Measurements from ENCODE around the gene MATK.

The MATK gene

GRCh38 chr19:3831601-3832000, 45.4 kb upstream of the MATK start:
- H3K4ac ChIP-seq (ENCODE audit: low read depth, low read length), result no peak overlapping the region
- H4K5ac ChIP-seq (ENCODE audit: low read length), result no peak overlapping the region
- H2AK5ac ChIP-seq (ENCODE audit: low read length), result no peak overlapping the region
- no peak overlapping the region for H3K23ac ChIP-seq (ENCODE audit: low read length)
- H3K27ac ChIP-seq (ENCODE audit: low read depth, low read length), result no peak overlapping the region
- H3K36me3 ChIP-seq (ENCODE audit: control insufficient read depth, insufficient read depth, low read length), result no peaks in the 10 kb centered on the region
- no peaks in the 10 kb centered on the region for H3K79me1 ChIP-seq (ENCODE audit: low read length)
- H2BK5ac ChIP-seq (ENCODE audit: low read length), result no peak overlapping the region
- H3K79me2 ChIP-seq (ENCODE audit: control insufficient read depth, insufficient read depth, low read length), result no peaks in the 10 kb centered on the region
- H3K18ac ChIP-seq (ENCODE audit: low read length), result no peak overlapping the region
- WGBS (ENCODE audit: extremely low coverage, insufficient coverage, low lambda C conversion rate), result no CpG with 5 or more reads among the region's 19 CpGs
- no peak overlapping the region for H3K9ac ChIP-seq (ENCODE audit: low read length)
- no peak overlapping the region for H3K4me3 ChIP-seq (ENCODE audit: low read length)
- DNase-seq, result no peak
- no peak overlapping the region for H3K4me2 ChIP-seq (ENCODE audit: low read length)
- H3K27me3 ChIP-seq (ENCODE audit: insufficient read depth, low read length, poor library complexity), result no peaks in the 10 kb centered on the region
- H3K56ac ChIP-seq (ENCODE audit: low read length), result no peak overlapping the region
- H2BK120ac ChIP-seq (ENCODE audit: low read depth, low read length), result no peak overlapping the region
- H3K4me1 ChIP-seq (ENCODE audit: control insufficient read depth, low read depth, low read length), result no peaks in the 10 kb centered on the region
- H2BK15ac ChIP-seq (replicated peaks; ENCODE audit: low read depth), result no peak overlapping the region
- H4K8ac ChIP-seq (ENCODE audit: low read depth, low read length), result no peak overlapping the region

DNA sequence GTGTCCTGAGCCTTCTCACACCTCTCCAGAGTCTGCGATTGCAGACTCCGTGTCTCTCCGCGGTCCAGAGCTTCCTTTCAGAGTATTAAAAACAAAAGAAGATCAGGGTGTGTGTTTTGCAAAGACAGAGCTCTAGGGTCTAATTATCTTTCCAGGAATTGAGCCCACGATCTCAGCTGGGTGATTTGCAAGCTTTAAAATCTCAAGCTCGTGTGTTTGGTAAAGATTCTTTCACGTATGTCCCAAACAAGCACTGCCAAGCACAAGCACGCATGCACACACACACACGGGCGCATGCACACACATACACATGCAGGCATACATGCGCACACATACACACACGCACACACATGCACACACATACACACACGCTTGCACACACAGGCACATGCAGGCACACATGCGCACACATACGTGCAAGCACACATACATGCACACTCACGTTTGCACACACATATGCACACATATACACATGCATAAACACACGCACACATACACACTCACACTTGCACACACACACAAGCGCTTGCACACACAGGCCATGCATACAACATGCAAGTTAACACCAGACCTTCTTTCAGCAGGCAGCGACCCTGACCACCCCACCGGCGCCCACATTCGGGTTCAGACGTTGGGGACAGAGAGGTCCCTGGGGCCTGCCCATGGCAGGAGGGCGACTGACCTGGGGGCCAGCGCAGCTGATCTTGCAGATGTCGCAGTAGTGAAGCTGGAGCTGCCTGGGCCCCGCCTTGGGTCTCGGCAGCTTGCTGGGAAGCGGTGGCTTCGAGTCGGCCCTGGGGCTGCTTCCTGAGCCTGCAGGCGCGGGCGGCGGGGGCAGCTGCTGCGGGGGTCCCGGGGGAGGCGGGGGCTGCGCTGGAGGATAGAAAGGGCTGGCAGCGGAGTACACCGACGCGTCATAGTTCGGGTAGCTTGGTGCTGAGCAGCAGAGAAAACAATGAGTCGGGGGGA, 44.7 kb upstream of the MATK start:
- no peak overlapping the region for H2BK5ac ChIP-seq (ENCODE audit: low read length)
- no peak for DNase-seq
- no peak overlapping the region for H3K18ac ChIP-seq (ENCODE audit: low read length)
- no peak overlapping the region for H4K5ac ChIP-seq (ENCODE audit: low read length)
- H3K9ac ChIP-seq (ENCODE audit: low read length), result no peak overlapping the region
- H2AK5ac ChIP-seq (ENCODE audit: low read length), result no peak overlapping the region
- WGBS (ENCODE audit: extremely low coverage, insufficient coverage, low lambda C conversion rate), result no CpG with 5 or more reads among the region's 45 CpGs
- no peak overlapping the region for H3K4ac ChIP-seq (ENCODE audit: low read depth, low read length)
- no peak overlapping the region for H3K56ac ChIP-seq (ENCODE audit: low read length)
- H3K27ac ChIP-seq (ENCODE audit: low read depth, low read length), result no peak overlapping the region
- H3K79me1 ChIP-seq (ENCODE audit: low read length), result no peaks in the 10 kb centered on the region
- H3K27me3 ChIP-seq (ENCODE audit: insufficient read depth, low read length, poor library complexity), result no peaks in the 10 kb centered on the region
- no peak overlapping the region for H3K4me3 ChIP-seq (ENCODE audit: low read length)
- H3K4me2 ChIP-seq (ENCODE audit: low read length), result no peak overlapping the region
- no peak overlapping the region for H4K8ac ChIP-seq (ENCODE audit: low read depth, low read length)
- no peak overlapping the region for H2BK120ac ChIP-seq (ENCODE audit: low read depth, low read length)
- no peaks in the 10 kb centered on the region for H3K4me1 ChIP-seq (ENCODE audit: control insufficient read depth, low read depth, low read length)
- no peaks in the 10 kb centered on the region for H3K36me3 ChIP-seq (ENCODE audit: control insufficient read depth, insufficient read depth, low read length)
- no peaks in the 10 kb centered on the region for H3K79me2 ChIP-seq (ENCODE audit: control insufficient read depth, insufficient read depth, low read length)
- H3K23ac ChIP-seq (ENCODE audit: low read length), result no peak overlapping the region
- H2BK15ac ChIP-seq (replicated peaks; ENCODE audit: low read depth), result no peak overlapping the region

DNA sequence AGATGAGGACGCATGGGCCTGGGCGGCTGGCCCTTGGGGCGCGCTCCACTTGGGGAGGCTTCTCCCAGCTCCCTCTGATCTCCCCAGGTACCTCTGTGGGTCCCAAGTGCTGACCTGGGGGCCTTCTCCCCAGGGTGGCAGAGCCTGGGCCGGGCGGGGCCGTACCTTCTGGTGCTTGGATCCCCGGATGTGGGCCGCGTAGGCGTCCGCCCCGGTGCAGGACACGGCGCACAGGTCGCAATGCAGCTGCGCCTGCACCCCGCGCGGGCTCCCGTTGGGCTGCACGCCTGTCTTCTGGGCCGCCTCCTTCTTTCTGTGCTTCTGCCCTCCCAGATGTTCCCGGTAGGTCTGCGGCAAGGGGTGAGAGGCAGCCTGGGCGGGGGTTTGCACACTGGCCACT, 41.1 kb upstream of the MATK start:
- no CpG with 5 or more reads among the region's 26 CpGs for WGBS (ENCODE audit: extremely low coverage, insufficient coverage, low lambda C conversion rate)
- no peak overlapping the region for H2AK5ac ChIP-seq (ENCODE audit: low read length)
- H3K4me2 ChIP-seq (ENCODE audit: low read length), result no peak overlapping the region
- no peak overlapping the region for H3K23ac ChIP-seq (ENCODE audit: low read length)
- H2BK15ac ChIP-seq (replicated peaks; ENCODE audit: low read depth), result no peak overlapping the region
- H2BK5ac ChIP-seq (ENCODE audit: low read length), result no peak overlapping the region
- no peaks in the 10 kb centered on the region for H3K79me1 ChIP-seq (ENCODE audit: low read length)
- no peak overlapping the region for H4K8ac ChIP-seq (ENCODE audit: low read depth, low read length)
- H3K27me3 ChIP-seq (ENCODE audit: insufficient read depth, low read length, poor library complexity), result no peaks in the 10 kb centered on the region
- no peak overlapping the region for H3K9ac ChIP-seq (ENCODE audit: low read length)
- H3K4me3 ChIP-seq (ENCODE audit: low read length), result no peak overlapping the region
- no peak overlapping the region for H3K4ac ChIP-seq (ENCODE audit: low read depth, low read length)
- H2BK120ac ChIP-seq (ENCODE audit: low read depth, low read length), result no peak overlapping the region
- no peak overlapping the region for H4K5ac ChIP-seq (ENCODE audit: low read length)
- no peak overlapping the region for H3K27ac ChIP-seq (ENCODE audit: low read depth, low read length)
- no peak overlapping the region for H3K18ac ChIP-seq (ENCODE audit: low read length)
- no peaks in the 10 kb centered on the region for H3K36me3 ChIP-seq (ENCODE audit: control insufficient read depth, insufficient read depth, low read length)
- H3K56ac ChIP-seq (ENCODE audit: low read length), result no peak overlapping the region
- H3K79me2 ChIP-seq (ENCODE audit: control insufficient read depth, insufficient read depth, low read length), result no peaks in the 10 kb centered on the region
- no peaks in the 10 kb centered on the region for H3K4me1 ChIP-seq (ENCODE audit: control insufficient read depth, low read depth, low read length)
- DNase-seq, result no peak

DNA sequence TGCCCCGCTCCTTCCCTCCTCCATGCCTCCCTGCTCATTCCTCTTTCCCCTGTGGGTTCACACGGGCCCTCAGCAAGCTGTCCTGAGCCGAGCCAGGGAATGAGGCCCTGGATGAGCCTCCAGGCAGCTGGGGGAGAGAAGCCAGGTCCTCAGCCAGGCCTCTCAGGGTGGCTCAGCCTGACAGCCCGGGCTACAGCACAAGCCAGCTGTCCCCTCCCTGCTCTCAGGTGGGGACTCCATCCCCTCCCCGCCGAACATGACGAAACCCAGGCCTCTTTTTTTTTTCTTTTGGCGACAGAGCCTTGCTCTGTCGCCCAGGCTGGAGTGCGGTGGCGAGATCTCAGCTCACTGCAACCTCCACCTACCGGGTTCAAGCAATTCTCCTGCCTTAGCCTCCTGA, 40.0 kb upstream of the MATK start:
- Histone ChIP-seq H3K4me3 (ENCODE audit: low read length) (no peak overlapping the region), H2BK15ac (replicated peaks; ENCODE audit: low read depth) (no peak overlapping the region)

DNA sequence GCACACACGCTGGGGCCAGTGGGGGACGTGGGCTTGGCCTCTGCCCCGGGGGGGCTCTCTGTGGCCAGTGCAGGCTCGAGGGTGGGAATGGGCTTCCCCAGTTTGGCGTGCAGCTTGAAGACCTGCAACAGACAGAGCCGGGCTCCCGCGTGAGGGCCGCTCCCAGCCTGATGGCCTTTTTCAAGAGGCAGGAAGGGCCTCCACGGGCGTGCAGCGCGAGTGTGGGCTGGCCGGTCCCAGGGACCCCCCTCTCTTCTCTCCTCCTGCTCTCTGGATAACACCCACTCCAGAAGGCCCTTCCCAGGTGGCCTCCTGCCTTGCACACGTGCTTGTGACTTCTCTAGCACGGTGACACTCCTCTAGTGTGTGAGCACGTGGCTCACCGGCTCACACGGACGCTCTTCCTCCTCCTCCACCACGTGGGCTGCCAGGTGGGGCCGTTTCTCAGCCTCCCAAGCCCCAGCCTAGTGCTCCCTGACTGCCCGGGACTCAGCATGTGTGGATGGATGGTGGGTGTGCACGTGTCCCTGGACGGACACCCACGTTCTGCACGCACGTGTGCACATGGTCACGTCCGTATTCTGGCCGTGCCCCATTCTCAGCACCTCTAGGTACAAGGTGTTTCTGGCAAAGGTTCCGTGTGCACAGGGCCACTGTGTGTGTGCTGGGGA, 39.2 kb upstream of the MATK start:
- Histone ChIP-seq H3K4me2 (ENCODE audit: low read length) (no peak overlapping the region), H4K5ac (ENCODE audit: low read length) (no peak overlapping the region), H3K9ac (ENCODE audit: low read length) (no peak overlapping the region), H2BK120ac (ENCODE audit: low read depth, low read length) (no peak overlapping the region), H3K27me3 (ENCODE audit: insufficient read depth, low read length, poor library complexity) (no peaks in the 10 kb centered on the region), H3K4ac (ENCODE audit: low read depth, low read length) (no peak overlapping the region), H3K27ac (ENCODE audit: low read depth, low read length) (no peak overlapping the region), H2BK15ac (replicated peaks; ENCODE audit: low read depth) (no peak overlapping the region), H3K4me3 (ENCODE audit: low read length) (no peak overlapping the region), H3K79me2 (ENCODE audit: control insufficient read depth, insufficient read depth, low read length) (no peaks in the 10 kb centered on the region), H4K8ac (ENCODE audit: low read depth, low read length) (no peak overlapping the region), H3K4me1 (ENCODE audit: control insufficient read depth, low read depth, low read length) (no peaks in the 10 kb centered on the region), H2BK5ac (ENCODE audit: low read length) (no peak overlapping the region), H3K23ac (ENCODE audit: low read length) (no peak overlapping the region), H3K18ac (ENCODE audit: low read length) (no peak overlapping the region), H3K36me3 (ENCODE audit: control insufficient read depth, insufficient read depth, low read length) (no peaks in the 10 kb centered on the region), H2AK5ac (ENCODE audit: low read length) (no peak overlapping the region), H3K79me1 (ENCODE audit: low read length) (no peaks in the 10 kb centered on the region), H3K56ac (ENCODE audit: low read length) (no peak overlapping the region)
- no CpG with 5 or more reads among the region's 32 CpGs for WGBS (ENCODE audit: extremely low coverage, insufficient coverage, low lambda C conversion rate)
- no peak for DNase-seq

More for the DNA sequence above, 40.0 kb upstream of the MATK start:
- Histone ChIP-seq H3K36me3 (ENCODE audit: control insufficient read depth, insufficient read depth, low read length) (no peaks in the 10 kb centered on the region), H3K56ac (ENCODE audit: low read length) (no peak overlapping the region), H3K27ac (ENCODE audit: low read depth, low read length) (no peak overlapping the region), H4K8ac (ENCODE audit: low read depth, low read length) (no peak overlapping the region), H3K79me1 (ENCODE audit: low read length) (no peaks in the 10 kb centered on the region), H3K9ac (ENCODE audit: low read length) (no peak overlapping the region), H3K4me2 (ENCODE audit: low read length) (no peak overlapping the region), H2BK5ac (ENCODE audit: low read length) (no peak overlapping the region), H3K79me2 (ENCODE audit: control insufficient read depth, insufficient read depth, low read length) (no peaks in the 10 kb centered on the region), H3K4ac (ENCODE audit: low read depth, low read length) (no peak overlapping the region), H2AK5ac (ENCODE audit: low read length) (no peak overlapping the region), H4K5ac (ENCODE audit: low read length) (no peak overlapping the region), H2BK120ac (ENCODE audit: low read depth, low read length) (no peak overlapping the region), H3K4me1 (ENCODE audit: control insufficient read depth, low read depth, low read length) (no peaks in the 10 kb centered on the region), H3K23ac (ENCODE audit: low read length) (no peak overlapping the region), H3K27me3 (ENCODE audit: insufficient read depth, low read length, poor library complexity) (no peaks in the 10 kb centered on the region), H3K18ac (ENCODE audit: low read length) (no peak overlapping the region)
- no CpG with 5 or more reads among the region's 12 CpGs for WGBS (ENCODE audit: extremely low coverage, insufficient coverage, low lambda C conversion rate)
- no peak for DNase-seq
